Measurements from ENCODE around the gene CKAP2L.

The CKAP2L gene

GRCh38 chr2:112762276-112762675, 2.1 kb downstream of the CKAP2L start:
- DNase-seq (ENCODE audit: insufficient read length, low spot score) = no peak
- TF ChIP-seq POLR2A (IDR thresholded peaks at IDR 0.05; ENCODE audit: low read depth, low read length) = no peak
- no peak for FAIRE-seq

DNA sequence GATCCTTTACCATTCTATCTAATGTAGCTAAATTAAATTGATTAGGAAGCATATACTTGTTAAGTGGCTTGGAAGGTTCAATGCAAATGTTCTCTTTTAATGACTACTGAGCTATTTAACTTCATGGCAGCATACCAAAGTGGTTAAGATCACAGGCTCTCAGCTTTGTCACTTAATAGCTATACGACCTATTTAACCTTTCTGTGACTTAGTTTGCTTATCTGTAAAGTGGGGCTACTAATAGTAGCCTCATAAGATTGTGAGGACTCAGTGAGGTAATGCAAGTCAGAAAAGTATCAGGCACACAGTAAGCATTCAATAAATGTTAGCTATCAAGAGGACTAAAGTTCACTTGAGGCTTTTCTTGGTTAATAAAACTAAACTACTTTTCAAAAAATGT, 4.3 kb downstream of the CKAP2L start:
- TF ChIP-seq POLR2A (IDR thresholded peaks at IDR 0.05; ENCODE audit: low read depth, low read length) = no peak
- FAIRE-seq (no peak), DNase-seq (ENCODE audit: insufficient read length, low spot score) (no peak)

- no peak for DNase-seq (ENCODE audit: insufficient read length, low spot score)
- no peak for FAIRE-seq
- no peak for TF ChIP-seq POLR2A (IDR thresholded peaks at IDR 0.05; ENCODE audit: low read depth, low read length)
Measured at GRCh38 chr2:112758711-112759110, 5.7 kb downstream of the CKAP2L start.

DNA sequence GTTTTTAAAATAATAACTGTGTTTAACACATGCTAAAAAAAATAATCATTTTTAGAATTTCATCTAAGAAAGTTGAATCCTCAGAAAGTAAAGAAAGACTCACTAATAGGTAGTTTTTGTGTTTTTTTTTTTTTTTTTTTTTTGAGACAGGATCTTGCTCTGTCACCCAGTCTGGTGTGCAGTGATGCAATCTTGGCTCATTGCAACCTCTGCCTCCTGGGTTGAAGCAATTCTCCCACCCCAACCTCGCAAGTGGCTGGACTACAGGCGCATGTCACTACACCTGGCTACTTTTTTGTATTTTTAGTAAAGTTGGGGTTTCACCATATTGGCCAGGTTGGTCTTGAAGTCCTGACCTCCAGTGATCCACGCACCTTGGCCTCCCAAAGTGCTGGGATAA, 7.1 kb downstream of the CKAP2L start:
- no peak for DNase-seq (ENCODE audit: insufficient read length, low spot score)
- no peak for FAIRE-seq
- TF ChIP-seq POLR2A (IDR thresholded peaks at IDR 0.05; ENCODE audit: low read depth, low read length) = no peak

DNA sequence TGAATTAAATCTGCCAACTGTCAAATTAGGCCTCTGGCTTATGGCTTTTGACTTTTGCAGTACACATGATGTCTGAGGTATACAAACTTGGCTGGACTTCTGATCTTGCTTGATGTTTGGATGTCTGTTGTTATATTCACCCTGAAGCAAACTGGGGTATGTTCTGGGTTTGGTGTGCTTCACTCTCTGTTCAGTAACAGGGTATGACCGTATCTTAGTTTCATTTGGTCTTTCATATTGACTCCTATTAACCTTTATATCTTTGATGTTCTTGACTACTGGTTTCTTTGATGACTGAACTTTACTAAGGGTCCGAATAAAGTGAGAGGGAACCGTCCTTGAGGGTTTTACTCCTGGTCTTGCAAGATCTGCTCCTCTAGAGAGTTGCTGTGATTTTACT, 8.2 kb downstream of the CKAP2L start:
- DNase-seq (ENCODE audit: insufficient read length, low spot score) (no peak), FAIRE-seq (no peak)
- TF ChIP-seq POLR2A (IDR thresholded peaks at IDR 0.05; ENCODE audit: low read depth, low read length) = no peak

DNA sequence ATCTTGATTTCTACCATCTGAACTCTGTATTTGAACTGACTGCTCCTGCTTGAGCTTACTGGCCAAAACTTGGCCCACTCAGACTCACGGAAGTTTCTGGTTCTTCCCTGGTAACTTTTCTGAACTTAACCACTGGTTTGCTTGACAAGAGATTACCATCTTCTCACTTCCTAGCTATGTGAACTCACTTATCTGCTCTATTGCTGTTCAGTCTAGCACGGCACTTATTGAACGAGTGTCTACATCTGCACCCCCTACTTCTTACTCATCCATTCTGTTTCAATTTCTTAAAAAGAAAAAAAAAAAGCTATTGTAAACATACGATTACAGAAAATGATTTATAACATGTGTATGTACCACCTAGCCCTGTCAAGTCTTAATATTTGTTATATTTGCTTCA, 9.0 kb downstream of the CKAP2L start:
- no peak for TF ChIP-seq POLR2A (IDR thresholded peaks at IDR 0.05; ENCODE audit: low read depth, low read length)
- no peak for DNase-seq (ENCODE audit: insufficient read length, low spot score)
- no peak for FAIRE-seq

DNA sequence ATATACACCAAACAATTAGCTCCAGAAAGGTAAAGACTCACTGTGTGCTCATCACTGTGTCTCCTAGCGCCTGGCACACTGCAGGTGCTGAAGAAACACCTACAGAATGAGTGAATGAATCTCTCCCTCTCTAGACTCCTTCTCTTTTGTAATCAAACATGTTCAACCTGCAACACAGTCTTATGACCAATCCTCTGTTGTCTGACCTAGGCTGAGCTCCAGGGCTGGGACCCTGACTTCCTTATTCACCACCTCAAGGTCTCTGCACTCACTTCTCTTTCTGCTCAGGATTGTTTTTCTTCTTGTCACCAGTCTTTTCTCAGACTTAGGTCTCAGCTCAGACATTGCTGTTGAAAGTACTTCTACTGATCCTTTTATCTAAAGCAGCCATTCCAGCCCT, 9.8 kb downstream of the CKAP2L start:
- no peak for DNase-seq (ENCODE audit: insufficient read length, low spot score)
- TF ChIP-seq POLR2A (IDR thresholded peaks at IDR 0.05; ENCODE audit: low read depth, low read length) = no peak

GRCh38 chr2:112752667-112753066, 11.7 kb downstream of the CKAP2L start:
- DNase-seq (ENCODE audit: insufficient read length, low spot score) = no peak
- TF ChIP-seq POLR2A (IDR thresholded peaks at IDR 0.05; ENCODE audit: low read depth, low read length) = no peak
- no peak for FAIRE-seq

More for the DNA sequence above, 9.8 kb downstream of the CKAP2L start:
- FAIRE-seq = no peak

GRCh38 chr2:112751451-112752197, 12.8 kb downstream of the CKAP2L start:
- DNase-seq (ENCODE audit: insufficient read length, low spot score) = no peak
- no peak for TF ChIP-seq POLR2A (IDR thresholded peaks at IDR 0.05; ENCODE audit: low read depth, low read length)
- FAIRE-seq = no peak

GRCh38 chr2:112750560-112750843, 13.9 kb downstream of the CKAP2L start:
- FAIRE-seq (no peak), DNase-seq (ENCODE audit: insufficient read length, low spot score) (no peak)
- TF ChIP-seq POLR2A (IDR thresholded peaks at IDR 0.05; ENCODE audit: low read depth, low read length) = no peak

DNA sequence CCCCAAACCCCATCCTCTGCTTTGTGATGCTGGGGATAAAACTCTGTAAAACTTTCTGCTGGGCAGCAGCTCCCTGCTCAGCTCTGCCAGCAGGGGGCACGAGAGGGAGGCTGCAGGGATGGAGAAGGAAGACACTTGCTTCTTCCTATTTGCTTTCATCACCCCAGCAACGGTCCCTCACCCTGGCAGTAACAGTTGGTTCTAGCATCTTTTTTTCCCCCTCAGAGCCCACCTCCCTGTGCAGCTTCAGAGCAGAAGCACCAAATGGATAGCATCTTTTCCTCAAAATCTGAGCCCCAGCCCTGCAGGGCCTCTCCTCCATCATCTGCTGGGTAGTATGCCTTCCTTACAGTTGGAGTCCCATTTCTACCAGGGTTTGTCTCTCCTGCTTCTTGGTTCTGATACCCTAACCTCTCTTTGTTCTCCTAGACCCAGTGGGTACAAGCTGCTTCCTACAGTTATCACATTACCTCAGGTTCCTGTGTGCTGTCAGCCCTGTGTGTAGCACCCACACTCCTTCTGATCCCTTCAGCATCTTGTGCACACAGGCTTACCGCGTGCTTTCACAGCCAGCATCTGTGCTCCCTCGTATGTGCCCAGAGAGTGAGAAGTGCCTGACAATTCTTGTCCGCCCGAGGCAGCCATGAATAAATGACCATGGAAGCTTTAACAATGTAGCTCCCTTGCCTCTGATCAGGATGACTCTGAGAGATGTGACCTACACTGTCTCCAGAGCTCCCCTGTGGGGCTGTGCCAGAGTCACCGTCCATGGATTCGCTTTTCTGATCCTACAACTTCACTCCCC, 14.5 kb downstream of the CKAP2L start:
- no peak for TF ChIP-seq POLR2A (IDR thresholded peaks at IDR 0.05; ENCODE audit: low read depth, low read length)
- FAIRE-seq (peak; percentile 91), DNase-seq (ENCODE audit: insufficient read length, low spot score) (peak; percentile 59)

- no peak for FAIRE-seq
- no peak for DNase-seq (ENCODE audit: insufficient read length, low spot score)
- TF ChIP-seq POLR2A (IDR thresholded peaks at IDR 0.05; ENCODE audit: low read depth, low read length) = no peak
Measured at GRCh38 chr2:112740527-112740926, 23.9 kb downstream of the CKAP2L start.

DNA sequence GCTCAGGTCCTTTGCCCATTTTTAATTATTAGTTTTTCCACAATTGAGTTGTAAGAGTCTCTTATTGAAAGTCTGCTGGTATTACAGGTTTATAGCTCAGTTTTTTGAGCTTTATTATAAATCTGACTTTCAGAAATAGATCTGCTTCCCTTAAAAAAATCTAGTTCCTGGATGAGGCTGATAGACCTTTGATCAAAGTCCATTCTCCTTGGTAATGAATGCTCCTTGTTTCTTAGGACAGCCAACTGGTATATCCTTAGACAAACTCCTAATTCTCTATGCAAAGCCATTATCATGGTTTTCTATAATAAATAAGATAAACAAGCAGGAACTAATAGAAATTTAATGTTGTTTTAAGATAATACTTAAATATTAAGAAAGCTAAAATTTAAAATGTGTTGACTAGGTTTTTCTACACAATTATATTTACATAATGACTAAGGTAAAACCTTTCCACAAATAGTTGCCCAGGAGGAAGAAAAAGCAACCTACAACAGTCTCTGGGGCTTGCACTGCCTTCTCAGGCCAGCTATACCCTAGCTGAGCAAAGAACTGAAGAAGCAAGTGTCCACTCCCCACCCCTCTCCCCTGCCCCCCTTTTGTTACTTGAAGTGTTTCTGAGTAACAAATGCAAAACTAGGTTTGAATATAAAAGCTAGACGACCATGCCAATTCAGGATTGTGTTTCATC, 26.7 kb downstream of the CKAP2L start:
- TF ChIP-seq POLR2A (IDR thresholded peaks at IDR 0.05; ENCODE audit: low read depth, low read length) = no peak
- no peak for FAIRE-seq
- no peak for DNase-seq (ENCODE audit: insufficient read length, low spot score)

- TF ChIP-seq POLR2A (IDR thresholded peaks at IDR 0.05; ENCODE audit: low read depth, low read length) = no peak
- DNase-seq (ENCODE audit: insufficient read length, low spot score) (no peak), FAIRE-seq (no peak)
Measured at GRCh38 chr2:112733871-112734270, 30.5 kb downstream of the CKAP2L start.
